Suprapubic skin (tissue), 4 donors: ENCODE measurements around the gene ZNF655. TPM values are rescaled to one million over a fixed set of nuclear protein-coding genes. Genes with fewer than 3 reads are reported as not detected.

ENCODE experiments used
- DNase-seq, 2 donors: peaks; one replicate each; pipeline ENCODE4 v3.0.0-alpha.2; 2019; ENCODE audit warnings: low spot score in 2 of 2
- H3K27ac ChIP-seq: fragments of 200-600 bp; sonication (generic); one replicate; pipeline ENCODE4 v1.5.1; 2019
- H3K27me3 ChIP-seq: fragments of 200-600 bp; sonication (generic); one replicate; pipeline ENCODE4 v1.5.1; 2019
- H3K36me3 ChIP-seq: fragments of 200-600 bp; sonication (generic); one replicate; pipeline ENCODE4 v1.5.1; 2019
- H3K4me1 ChIP-seq: fragments of 200-600 bp; sonication (generic); one replicate; pipeline ENCODE4 v1.5.1; 2019
- H3K4me3 ChIP-seq: fragments of 200-600 bp; sonication (generic); one replicate; pipeline ENCODE4 v1.5.1; 2019; ENCODE audit warnings: mild to moderate bottlenecking
- H3K9me3 ChIP-seq: fragments of 200-600 bp; sonication (generic); one replicate; pipeline ENCODE4 v1.5.1; 2019
- EP300 ChIP-seq: sonication (generic); formaldehyde crosslinking; IDR thresholded peaks from one replicate; pipeline ENCODE4 v1.6.1; 2017; ENCODE audit warnings: antibody characterized with exemption
- POLR2A ChIP-seq, 2 donors: fragments of 450-650 bp; IDR thresholded peaks; one replicate each; pipeline ENCODE4 v1.6.1; 2017; ENCODE audit warnings: antibody characterized with exemption in 2 of 2, mild to moderate bottlenecking in 2 of 2, moderate library complexity in 2 of 2
- POLR2AphosphoS5 ChIP-seq, 3 donors: sonication (generic); formaldehyde crosslinking; IDR thresholded peaks; one replicate each; pipeline ENCODE4 v1.6.1; 2017; ENCODE audit warnings: antibody characterized with exemption in 3 of 3
- WGBS: methylation state at CpG from one replicate; pipeline ENCODE4 v1.1.5; 2018; 5-methylcytosine and 5-hydroxymethylcytosine counted together
- total RNA-seq, 4 donors: library from RNA; depleted of rRNA; stranded (reverse); fragments of >200 nt; gene quantifications; one replicate each; pipeline ENCODE4 v1.1.0, GENCODE V29; 2016
- TF ChIP-seq, protein P1 (sequence below), 2 donors: fragments of 200-600 bp in 1 of 2; fragments of 450-650 bp in 1 of 2; sonication (generic) in 1 of 2; IDR thresholded peaks; one replicate each; pipeline ENCODE4 v1.5.1; 2016 to 2019; ENCODE audit warnings: antibody characterized with exemption in 2 of 2, mild to moderate bottlenecking in 1 of 2, moderate library complexity in 1 of 2

The ZNF655 gene
- total RNA-seq, 4 donors from 2014 or later = 122 to 240 (median 146) TPM

DNA sequence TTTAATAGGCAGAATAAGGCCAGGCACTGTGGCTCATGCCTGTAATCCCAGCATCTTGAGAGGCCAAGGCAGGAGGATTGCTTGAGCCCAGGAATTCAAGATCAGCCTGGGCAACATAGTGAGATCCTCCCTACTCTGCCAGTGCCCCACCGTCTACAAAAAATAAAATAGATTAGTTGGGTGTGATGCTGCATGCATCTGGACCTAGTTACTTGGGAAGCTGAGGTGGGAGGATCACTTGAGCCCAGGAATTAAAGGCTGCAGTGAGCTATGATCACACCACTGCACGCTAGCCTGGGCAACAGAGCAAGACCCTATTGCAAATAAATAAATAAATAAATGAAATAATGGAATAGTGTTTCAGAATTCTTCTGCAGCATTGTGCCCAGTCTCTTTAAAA lies 22.8 kb upstream of the ZNF655 start:
- Histone ChIP-seq H3K27ac (no peak overlapping the region), H3K4me1 (no peaks in the 10 kb centered on the region), H3K9me3 (peaks cover 35% of the 10 kb centered on the region), H3K36me3 (peaks cover 19% of the 10 kb centered on the region), H3K4me3 (no peak overlapping the region), H3K27me3 (no peaks in the 10 kb centered on the region)
- DNase-seq = no peak
- TF ChIP-seq POLR2AphosphoS5 (IDR thresholded peaks at IDR 0.05) (no peak), POLR2A (IDR thresholded peaks at IDR 0.05) (no peak), EP300 (no peak)
- TF ChIP-seq, protein P1, sequence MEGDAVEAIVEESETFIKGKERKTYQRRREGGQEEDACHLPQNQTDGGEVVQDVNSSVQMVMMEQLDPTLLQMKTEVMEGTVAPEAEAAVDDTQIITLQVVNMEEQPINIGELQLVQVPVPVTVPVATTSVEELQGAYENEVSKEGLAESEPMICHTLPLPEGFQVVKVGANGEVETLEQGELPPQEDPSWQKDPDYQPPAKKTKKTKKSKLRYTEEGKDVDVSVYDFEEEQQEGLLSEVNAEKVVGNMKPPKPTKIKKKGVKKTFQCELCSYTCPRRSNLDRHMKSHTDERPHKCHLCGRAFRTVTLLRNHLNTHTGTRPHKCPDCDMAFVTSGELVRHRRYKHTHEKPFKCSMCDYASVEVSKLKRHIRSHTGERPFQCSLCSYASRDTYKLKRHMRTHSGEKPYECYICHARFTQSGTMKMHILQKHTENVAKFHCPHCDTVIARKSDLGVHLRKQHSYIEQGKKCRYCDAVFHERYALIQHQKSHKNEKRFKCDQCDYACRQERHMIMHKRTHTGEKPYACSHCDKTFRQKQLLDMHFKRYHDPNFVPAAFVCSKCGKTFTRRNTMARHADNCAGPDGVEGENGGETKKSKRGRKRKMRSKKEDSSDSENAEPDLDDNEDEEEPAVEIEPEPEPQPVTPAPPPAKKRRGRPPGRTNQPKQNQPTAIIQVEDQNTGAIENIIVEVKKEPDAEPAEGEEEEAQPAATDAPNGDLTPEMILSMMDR (IDR thresholded peaks at IDR 0.05) = no peak
- WGBS = 100% methylated on average over 2 of the region's 2 CpGs

DNA sequence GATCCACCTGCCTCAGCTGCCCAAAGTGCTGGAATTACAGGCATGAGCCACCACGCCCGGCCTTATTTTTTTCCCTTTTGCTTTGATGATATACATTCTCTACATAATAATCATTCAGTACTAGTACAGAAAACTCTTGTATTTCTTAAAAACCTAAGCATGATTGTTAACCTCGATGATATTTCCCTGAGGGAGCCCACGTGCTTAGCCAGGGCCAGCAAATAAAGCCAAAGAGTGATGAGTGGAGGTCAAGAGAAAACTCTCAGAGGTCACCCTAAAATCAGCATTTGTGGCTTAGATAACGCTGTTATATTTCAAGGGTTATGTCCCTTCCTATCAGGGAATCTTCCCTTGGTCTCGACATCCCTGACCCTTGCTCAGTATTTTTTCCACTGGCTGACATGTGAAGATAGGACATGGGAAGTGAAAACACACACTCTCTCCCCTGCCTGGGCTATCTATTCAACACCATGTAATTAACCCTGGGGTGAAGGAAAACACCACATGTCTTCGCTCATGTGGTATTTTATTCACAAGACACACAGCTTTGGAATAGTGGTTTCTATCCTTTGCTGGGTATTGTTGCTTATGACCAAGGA lies 19.1 kb upstream of the ZNF655 start:
- WGBS = 77% methylated on average over 7 of the region's 7 CpGs
- TF ChIP-seq, protein P1 (IDR thresholded peaks at IDR 0.05) = no peak
- TF ChIP-seq POLR2A (IDR thresholded peaks at IDR 0.05) = no peak
- TF ChIP-seq POLR2AphosphoS5 (IDR thresholded peaks at IDR 0.05) = no peak
- no peak for TF ChIP-seq EP300
- no peak overlapping the region for H3K4me3 ChIP-seq
- H3K9me3 ChIP-seq = peaks cover 17% of the 10 kb centered on the region
- H3K4me1 ChIP-seq = no peaks in the 10 kb centered on the region
- no peaks in the 10 kb centered on the region for H3K27me3 ChIP-seq
- peak in 1 of 2 donors; percentile 9 for DNase-seq
- H3K27ac ChIP-seq = no peak overlapping the region
- no peaks in the 10 kb centered on the region for H3K36me3 ChIP-seq

DNA sequence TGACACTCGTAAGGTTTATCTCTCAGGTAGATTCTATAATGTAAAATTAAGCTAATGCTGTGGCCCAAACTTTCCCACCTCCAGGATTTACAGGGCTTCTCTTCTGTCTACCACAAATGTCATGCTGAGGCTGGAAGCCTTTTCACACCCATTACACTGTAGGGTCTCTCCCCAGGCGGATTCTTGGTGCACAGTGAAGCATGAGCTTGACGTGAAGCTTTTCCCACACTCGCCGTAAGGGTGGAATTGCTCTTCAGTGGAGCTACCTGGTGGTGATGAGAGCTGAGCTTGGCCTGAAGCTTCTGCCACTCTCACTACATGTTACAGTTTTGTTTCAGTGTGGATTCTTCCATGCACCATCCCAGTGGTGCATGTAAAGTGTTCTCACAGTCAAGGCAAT lies 17.9 kb upstream of the ZNF655 start:
- 86% methylated on average over 5 of the region's 5 CpGs for WGBS
- TF ChIP-seq, protein P1 (IDR thresholded peaks at IDR 0.05) = no peak
- TF ChIP-seq POLR2A (IDR thresholded peaks at IDR 0.05) = no peak
- no peak for TF ChIP-seq EP300
- TF ChIP-seq POLR2AphosphoS5 (IDR thresholded peaks at IDR 0.05) = no peak
- Histone ChIP-seq H3K4me1 (no peaks in the 10 kb centered on the region), H3K4me3 (no peak overlapping the region), H3K27ac (no peak overlapping the region), H3K9me3 (peaks cover 17% of the 10 kb centered on the region), H3K36me3 (no peaks in the 10 kb centered on the region), H3K27me3 (no peaks in the 10 kb centered on the region)
- peak in 1 of 2 donors; percentile 12 for DNase-seq

DNA sequence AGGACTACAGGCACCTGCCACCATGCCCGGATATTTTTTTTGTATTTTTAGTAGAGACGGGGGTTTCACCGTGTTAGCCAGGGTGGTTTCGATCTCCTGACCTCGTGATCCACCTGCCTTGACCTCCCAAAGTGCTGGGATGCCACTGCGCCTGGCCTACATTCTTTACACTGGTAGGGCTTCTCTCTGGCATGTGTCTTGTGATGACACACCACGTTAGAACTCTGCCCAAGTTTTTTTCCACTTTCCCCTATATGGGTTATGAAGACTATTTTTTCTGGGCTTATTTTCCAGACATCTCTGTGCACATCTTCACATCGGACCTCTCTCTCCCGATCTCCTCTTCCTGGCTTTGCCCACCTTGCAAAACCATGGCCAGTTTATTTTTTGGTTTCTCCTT lies 17.2 kb upstream of the ZNF655 start:
- Histone ChIP-seq H3K4me3 (no peak overlapping the region), H3K4me1 (no peaks in the 10 kb centered on the region), H3K27me3 (no peaks in the 10 kb centered on the region), H3K36me3 (no peaks in the 10 kb centered on the region), H3K9me3 (peaks cover 17% of the 10 kb centered on the region), H3K27ac (no peak overlapping the region)
- WGBS = 93% methylated on average over 9 of the region's 9 CpGs
- TF ChIP-seq, protein P1 (IDR thresholded peaks at IDR 0.05) = no peak
- TF ChIP-seq EP300 (no peak), POLR2AphosphoS5 (IDR thresholded peaks at IDR 0.05) (no peak), POLR2A (IDR thresholded peaks at IDR 0.05) (no peak)
- DNase-seq = peak in 1 of 2 donors; percentile 18

DNA sequence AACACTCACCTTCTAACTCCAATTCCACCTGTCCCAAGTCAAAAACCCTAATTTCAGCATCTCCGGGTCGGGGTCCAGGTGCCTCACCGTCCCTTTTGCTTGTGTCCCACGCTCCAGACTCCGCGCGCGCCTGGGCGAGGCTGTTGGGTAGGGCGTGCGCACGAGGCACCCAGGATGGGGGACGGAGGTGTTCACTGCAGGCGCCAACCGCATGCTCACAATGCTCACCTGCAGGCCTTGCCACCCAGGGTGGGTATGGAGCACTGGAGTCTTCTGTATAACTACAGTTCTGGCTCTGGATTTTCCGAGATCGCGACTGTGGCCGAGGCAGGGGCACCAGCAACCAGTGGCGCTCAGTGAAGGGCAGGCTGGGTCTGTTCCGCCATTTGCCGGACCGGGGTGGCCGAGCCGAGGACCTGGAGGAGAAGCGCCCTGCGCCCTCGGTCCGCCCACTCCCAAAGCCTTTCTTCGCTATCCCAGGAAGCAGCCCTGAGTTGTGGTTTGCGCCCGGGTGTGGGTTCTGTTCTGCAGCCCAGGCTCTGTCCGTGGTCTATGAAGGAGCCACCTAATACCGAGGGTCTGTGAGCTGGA lies 15.3 kb upstream of the ZNF655 start:
- 93% methylated on average over 16 of the region's 34 CpGs for WGBS
- H3K4me1 ChIP-seq = no peaks in the 10 kb centered on the region
- DNase-seq = peak in 1 of 2 donors; percentile 71
- peaks cover 17% of the 10 kb centered on the region for H3K9me3 ChIP-seq
- H3K27me3 ChIP-seq = no peaks in the 10 kb centered on the region
- H3K27ac ChIP-seq = no peak overlapping the region
- TF ChIP-seq, protein P1 (IDR thresholded peaks at IDR 0.05) = no peak
- TF ChIP-seq POLR2AphosphoS5 (IDR thresholded peaks at IDR 0.05) (no peak), POLR2A (IDR thresholded peaks at IDR 0.05) (no peak), EP300 (no peak)
- H3K36me3 ChIP-seq = peaks cover 7% of the 10 kb centered on the region
- H3K4me3 ChIP-seq = no peak overlapping the region
